NCI-H2171 treated with DMSO at 0.1 percent for 48 hours (cell line): ENCODE data around the gene KLF18.
"Not testable (repeated sequence)": the region's sequence is repeated elsewhere in the genome, so short reads cannot be mapped to it uniquely, and the experiment has no call there.

Experiments used
- DNase-seq: peaks from one replicate; lab custom pipeline; 2025; lab: John Stamatoyannopoulos, UW

KLF18 gene

GRCh38 chr1:44119525-44119924 lies 21.9 kb downstream of the KLF18 start:
- no peak for DNase-seq

DNA sequence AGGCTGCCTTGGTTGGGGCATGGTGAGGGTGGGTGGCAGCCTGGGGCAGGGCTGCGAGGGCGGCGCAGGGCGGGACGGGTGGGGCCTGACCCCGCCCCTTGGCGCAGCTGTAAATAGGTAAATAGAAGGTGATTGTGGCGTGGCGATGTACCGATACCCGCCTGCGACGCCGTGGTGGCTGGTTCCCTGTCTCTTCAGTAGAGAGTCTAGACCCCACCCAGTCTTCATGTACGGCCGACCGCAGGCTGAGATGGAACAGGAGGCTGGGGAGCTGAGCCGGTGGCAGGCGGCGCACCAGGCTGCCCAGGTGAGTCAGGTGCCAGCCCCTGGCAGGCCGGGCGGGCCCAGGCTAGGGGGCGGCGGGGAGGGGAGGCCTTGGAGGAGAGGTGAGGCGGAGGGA lies 22.7 kb downstream of the KLF18 start, which contains the start of gene KLF17:
KLF17 (plus strand) TSS at position 140 of the 400 bp plus-strand sequence; CDS start at position 227, 87 bp downstream.
- no peak for DNase-seq

- DNase-seq, result not testable (repeated sequence)
Observed at GRCh38 chr1:44117272-44117671, 24.2 kb downstream of the KLF18 start.

DNA sequence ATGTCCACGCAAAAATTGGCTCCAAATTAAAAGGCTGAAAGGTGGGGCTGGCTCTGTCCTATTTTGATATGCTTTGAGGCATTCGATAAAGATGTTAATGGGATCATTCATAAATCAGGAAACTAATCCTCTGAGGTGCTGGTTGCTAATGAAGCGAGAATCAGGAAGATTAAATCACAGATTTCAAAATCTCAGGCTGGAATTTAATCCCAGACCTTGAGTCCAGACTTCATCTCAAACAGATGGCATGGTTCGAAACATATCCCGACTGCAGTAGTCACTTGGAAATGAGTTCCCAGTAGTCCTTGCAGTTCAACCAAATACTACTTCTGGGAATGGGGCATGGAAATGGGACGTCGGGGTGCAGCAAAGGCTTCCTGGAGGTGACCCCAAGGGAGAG lies 27.3 kb downstream of the KLF18 start:
- no peak for DNase-seq

DNA sequence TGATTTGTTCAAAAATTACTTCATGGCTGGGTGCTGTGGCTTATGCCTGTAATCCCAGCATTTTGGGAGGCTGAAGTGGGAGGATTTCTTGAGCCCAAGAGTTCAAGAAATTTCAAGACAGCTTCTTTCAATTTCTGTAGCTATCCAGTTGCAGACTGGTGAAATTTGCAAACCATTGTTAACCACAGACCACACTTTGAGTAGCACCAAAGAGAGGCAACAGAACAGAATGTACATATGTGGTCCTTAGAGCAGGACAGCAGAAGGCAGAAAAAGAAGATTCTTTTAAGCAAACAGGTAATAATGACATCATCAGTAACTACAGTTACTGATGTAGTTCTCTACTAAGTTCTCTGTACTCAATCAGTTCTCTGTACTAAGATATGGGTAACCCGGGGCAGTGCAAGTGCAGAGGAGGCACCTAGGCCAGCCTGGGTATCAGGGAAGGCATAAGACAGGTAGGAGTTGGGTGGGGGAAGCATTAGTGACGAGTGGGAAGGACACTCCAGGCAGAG lies 28.3 kb downstream of the KLF18 start:
- DNase-seq, result no peak

DNA sequence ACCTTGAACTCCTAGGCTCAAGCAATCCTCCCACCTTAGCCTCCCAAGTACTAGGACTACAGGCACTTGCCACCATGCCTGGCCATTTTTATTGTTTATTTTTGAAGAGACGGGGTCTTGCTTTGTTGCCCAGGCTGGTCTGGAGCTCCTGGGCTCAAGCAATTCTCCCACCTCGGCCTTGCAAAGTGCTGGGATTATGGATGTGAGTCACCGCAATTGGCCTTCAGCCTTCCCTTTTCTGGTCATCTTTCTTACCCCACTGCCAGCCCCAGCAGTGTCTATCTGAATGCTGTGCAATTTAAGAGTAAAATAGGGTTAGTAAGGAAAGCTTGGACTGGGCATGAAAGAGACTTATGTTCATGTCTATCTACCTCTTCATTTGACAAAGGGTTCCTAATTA lies 28.9 kb downstream of the KLF18 start:
- DNase-seq, result no peak

GRCh38 chr1:44111861-44112260 lies 29.6 kb downstream of the KLF18 start:
- no peak for DNase-seq

DNA sequence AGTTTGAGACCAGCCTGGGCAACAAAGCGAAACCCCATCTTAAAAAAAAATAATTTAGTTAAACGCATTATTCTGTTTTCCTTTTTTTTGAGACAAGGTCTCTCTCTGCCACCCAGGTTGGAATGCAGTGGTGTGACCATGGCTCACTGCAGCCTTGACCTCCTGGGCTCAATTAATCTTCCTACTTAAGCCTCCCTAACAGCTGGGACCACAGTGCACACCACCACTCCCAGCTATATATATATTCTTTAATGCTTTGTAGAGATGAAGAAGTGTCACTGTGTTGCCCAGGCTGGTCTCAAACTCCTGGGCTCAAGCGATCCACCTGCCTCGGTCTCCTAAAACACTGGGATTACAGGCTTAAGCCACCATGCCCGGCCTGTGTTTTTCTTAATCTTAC lies 30.5 kb downstream of the KLF18 start:
- DNase-seq, result no peak

DNA sequence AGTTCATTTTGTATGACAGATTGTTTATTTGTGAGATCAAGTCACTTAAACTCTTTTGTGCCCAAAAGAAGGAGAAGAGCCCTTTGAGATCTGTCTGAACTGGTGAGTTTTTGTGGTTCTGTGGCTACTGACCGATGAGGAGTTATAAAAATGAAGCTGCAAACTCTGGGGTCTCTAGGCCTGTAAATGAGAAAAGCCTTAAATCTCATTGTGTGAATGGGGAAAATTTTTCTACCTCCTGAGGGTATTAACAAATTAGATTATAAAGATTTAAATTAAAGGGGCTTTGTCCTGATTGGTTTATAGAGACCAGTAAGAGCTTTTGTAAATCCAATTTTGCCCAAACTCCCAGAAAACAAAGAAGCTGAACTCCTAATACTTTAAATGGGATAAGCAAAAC lies 32.5 kb downstream of the KLF18 start:
- no peak for DNase-seq

DNA sequence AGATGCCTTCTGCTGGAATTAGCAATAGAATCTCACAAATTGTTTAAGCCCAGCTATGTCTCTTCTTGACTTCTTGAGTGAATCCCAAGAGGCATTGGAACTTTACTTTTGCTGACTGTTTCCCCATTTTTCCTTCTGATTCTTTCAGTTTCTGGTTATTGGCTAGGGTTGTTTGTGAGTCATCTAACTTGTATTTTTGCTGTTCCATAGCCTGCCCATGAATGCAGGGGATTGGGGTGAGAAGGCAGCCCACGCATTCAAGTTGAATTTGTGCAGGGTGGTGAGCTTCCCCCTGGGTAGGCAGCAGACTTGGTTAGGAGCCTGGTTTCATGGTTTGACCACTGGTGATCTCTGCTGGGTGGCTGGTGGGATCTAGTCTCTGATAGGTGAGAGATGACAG lies 33.2 kb downstream of the KLF18 start:
- DNase-seq, result no peak

GRCh38 chr1:44105810-44106209 lies 35.6 kb downstream of the KLF18 start:
- no peak for DNase-seq

DNA sequence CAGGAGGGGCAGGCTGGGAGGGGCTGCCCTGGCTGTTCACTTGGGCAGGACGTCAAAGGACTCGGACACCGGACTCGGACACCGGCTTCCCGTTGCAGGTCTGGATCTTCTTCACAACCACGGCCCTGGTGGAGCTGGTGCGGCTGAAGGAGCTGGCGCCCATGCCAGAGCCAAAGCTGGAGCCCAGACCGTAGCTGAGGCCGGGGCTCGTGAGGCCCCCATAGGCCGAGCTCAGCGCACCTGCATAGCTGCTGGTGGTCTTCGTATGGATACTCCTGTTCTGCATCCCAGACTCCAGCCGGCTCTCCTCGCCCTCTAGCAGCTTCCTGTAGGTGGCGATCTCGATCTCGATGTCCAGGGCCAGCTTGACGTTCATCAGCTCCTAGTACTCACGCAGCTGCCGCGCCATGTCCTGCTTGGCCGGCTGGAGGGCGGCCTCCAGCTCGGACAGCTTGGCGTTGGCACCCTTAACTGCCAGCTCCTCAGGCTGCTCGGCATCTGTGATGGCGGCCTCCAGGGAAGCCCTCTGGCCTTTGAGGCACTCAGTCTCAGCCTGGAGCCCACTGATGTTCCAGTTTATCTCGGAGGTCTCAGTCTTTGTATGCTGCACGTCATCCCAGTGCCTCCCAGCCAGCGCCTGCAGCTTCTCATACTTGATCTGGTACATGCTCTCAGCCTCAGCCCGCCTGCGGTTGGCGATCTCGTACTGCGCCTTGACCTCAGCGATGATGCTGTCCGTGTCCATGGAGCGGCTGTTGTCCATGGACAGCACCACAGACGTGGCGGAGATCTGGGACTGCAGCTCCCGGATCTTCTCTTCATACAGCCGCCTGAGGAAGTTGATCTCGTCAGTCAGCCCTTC lies 37.9 kb downstream of the KLF18 start:
- DNase-seq, result no peak

- DNase-seq, result no peak
Observed at GRCh38 chr1:44101328-44101727, 40.1 kb downstream of the KLF18 start.

DNA sequence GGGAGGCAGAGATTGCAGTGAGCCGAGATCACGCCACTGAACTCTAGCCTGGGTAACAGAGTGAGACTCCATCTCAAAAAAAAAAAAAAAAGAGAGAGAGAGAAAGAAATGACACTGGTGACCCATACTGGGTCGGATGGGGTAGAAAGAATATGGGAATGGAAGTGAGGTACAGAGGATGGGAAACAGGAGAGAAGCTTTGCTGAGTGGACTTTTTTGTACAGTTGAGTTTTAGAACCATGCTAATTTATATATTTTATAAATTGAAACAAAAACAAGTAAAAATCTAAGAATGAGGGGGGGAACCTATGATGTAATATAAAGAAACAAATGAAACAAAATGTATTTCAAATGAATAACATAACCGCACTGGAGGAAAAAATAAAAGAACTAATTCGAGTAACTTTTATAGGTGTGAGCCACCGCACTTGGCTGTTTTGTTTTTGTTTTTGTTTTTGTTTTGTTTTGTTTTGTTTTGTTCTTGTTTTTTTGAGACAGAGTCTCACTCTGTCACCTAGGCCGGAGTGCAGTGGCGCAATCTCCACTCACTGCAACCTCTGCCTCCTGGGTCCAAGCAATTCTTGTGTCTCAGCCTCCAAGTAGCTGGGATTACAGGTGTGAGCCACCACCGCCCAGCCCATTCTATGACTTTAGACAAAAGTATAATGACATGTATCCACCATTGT lies 41.1 kb downstream of the KLF18 start:
- DNase-seq, result no peak

DNA sequence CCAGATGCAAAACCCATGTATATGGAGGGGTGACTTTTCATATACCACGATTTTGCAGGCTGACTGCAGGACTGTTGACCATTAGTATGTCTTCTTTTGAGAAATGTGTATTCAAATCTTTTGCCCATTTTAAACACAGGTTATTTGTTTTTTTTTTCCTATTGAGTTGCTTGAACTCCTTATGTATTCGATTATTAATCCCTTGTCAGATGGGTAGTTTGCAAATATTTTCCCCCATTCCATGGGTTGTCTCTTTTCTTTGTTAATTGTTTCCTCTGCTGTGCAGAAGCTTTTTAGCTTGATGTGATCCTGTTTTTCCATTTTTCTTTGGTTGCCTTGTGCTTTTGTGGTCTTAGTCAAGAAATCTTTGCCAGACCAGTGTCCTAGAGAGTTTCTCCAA lies 47.4 kb downstream of the KLF18 start:
- DNase-seq, result no peak

- DNase-seq, result no peak
Observed at GRCh38 chr1:44090429-44091252, 50.8 kb downstream of the KLF18 start.

DNA sequence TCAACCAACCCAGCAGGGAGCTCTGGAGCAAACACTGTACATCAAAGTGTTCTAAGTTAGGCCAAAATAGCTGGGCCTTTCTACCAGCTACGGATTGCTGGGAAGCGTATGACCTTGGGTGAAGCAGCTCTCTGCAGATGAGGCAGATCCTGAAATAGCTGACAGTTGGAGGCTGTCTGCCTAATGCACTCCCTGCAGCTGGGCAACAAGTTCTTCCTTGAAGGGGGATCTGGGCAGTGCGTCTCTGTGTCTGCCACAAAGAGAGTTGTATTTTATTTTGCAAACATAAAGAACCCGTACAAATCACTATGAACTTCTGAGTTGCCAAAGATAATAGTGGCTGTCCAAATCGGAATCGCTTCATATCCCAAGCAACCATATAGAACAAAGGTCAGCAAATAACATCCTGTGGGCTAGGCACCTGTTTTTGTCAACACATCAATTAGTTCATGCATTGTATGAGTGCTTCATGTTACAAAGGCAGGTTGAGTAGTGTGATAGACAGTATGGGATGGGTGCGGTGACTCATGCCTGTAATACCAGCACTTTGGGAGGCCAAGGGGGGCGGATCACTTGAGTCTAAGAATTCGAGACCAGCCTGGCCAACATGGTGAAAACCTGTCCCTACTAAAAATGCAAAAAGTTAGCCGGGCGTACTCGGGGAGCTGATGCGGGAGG lies 51.9 kb downstream of the KLF18 start:
- no peak for DNase-seq
